Measurements from ENCODE around the gene ACBD7.

ACBD7 gene

GRCh38 chr10:15084502-15084922 lies 4.1 kb downstream of the ACBD7 start:
- peak; percentile 95 for DNase-seq (ENCODE audit: low read depth)
- no peaks in the 10 kb centered on the region for H3K36me3 ChIP-seq (ENCODE audit: control insufficient read depth, insufficient read depth, low read length, severe bottlenecking)
- no peaks in the 10 kb centered on the region for H3K9me3 ChIP-seq (ENCODE audit: control insufficient read depth, low read length)
- H3K4me1 ChIP-seq (ENCODE audit: control insufficient read depth, insufficient read depth, low read length) = peaks cover 14% of the 10 kb centered on the region
- peak overlapping the region; percentile 82 for H3K4me3 ChIP-seq (ENCODE audit: low read length)
- H3K9ac ChIP-seq (ENCODE audit: low read length) = peak overlapping the region; percentile 85
- H3K27me3 ChIP-seq (replicated peaks; ENCODE audit: control insufficient read depth, insufficient read depth, low read length) = no peaks in the 10 kb centered on the region

GRCh38 chr10:15083674-15084501 lies 4.7 kb downstream of the ACBD7 start:
- Histone ChIP-seq H3K9me3 (ENCODE audit: control insufficient read depth, low read length) (no peaks in the 10 kb centered on the region), H3K4me3 (ENCODE audit: low read length) (peak overlapping the region; percentile 82), H3K27me3 (replicated peaks; ENCODE audit: control insufficient read depth, insufficient read depth, low read length) (no peaks in the 10 kb centered on the region), H3K36me3 (ENCODE audit: control insufficient read depth, insufficient read depth, low read length, severe bottlenecking) (no peaks in the 10 kb centered on the region), H3K4me1 (ENCODE audit: control insufficient read depth, insufficient read depth, low read length) (peaks cover 14% of the 10 kb centered on the region), H3K9ac (ENCODE audit: low read length) (peak overlapping the region; percentile 85)
- DNase-seq (ENCODE audit: low read depth) = no peak

- Histone ChIP-seq H3K9ac (ENCODE audit: low read length) (no peak overlapping the region), H3K27me3 (replicated peaks; ENCODE audit: control insufficient read depth, insufficient read depth, low read length) (no peaks in the 10 kb centered on the region), H3K9me3 (ENCODE audit: control insufficient read depth, low read length) (no peaks in the 10 kb centered on the region), H3K36me3 (ENCODE audit: control insufficient read depth, insufficient read depth, low read length, severe bottlenecking) (no peaks in the 10 kb centered on the region), H3K4me3 (ENCODE audit: low read length) (no peak overlapping the region), H3K4me1 (ENCODE audit: control insufficient read depth, insufficient read depth, low read length) (no peaks in the 10 kb centered on the region)
- no peak for DNase-seq (ENCODE audit: low read depth)
These were observed 13.2 kb downstream of the ACBD7 start for GRCh38 chr10:15075421-15075820.

DNA sequence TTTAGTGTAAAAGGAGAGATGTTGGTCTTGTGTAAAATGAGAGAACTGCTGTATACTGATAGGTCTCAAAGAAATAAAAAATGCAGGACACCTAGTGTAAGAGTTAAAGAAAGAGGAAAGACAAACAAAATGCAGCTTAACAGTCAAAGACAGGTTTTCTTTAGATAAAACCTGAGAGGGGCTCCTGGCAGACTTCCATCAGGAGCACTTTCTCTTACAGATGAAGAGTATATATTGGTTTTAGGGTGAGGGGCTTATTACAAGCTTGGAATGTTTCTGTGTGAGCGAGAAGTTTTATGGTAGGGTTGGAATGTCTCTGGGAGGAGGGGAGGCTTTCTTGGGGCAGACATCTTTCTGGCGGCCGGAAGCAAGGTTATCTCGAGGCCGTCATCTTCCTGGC lies 16.2 kb downstream of the ACBD7 start:
- Histone ChIP-seq H3K9ac (ENCODE audit: low read length) (no peak overlapping the region), H3K4me3 (ENCODE audit: low read length) (no peak overlapping the region), H3K27me3 (replicated peaks; ENCODE audit: control insufficient read depth, insufficient read depth, low read length) (no peaks in the 10 kb centered on the region), H3K4me1 (ENCODE audit: control insufficient read depth, insufficient read depth, low read length) (peaks cover 5% of the 10 kb centered on the region), H3K36me3 (ENCODE audit: control insufficient read depth, insufficient read depth, low read length, severe bottlenecking) (no peaks in the 10 kb centered on the region), H3K9me3 (ENCODE audit: control insufficient read depth, low read length) (no peaks in the 10 kb centered on the region)
- no peak for DNase-seq (ENCODE audit: low read depth)

DNA sequence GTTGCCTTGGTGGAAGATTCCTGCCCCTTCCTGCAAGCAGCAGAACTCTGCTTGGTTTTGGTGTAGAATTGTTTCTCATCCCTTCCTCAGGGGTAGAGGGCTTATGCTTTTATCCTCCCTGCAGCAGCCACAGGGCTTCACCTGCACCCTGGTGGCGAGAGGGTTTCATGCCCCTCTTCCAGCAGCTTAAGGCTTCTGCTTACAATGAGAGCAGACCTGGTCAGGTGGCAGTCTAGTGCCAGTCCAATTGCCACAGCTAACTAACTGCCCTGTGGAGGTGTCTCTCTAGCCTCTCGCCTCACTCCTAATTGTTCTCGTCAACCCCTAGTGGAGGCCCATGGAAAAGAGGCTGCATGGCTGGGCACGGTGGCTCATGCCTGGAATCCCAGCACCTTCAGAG lies 19.3 kb downstream of the ACBD7 start:
- no peak for DNase-seq (ENCODE audit: low read depth)
- Histone ChIP-seq H3K36me3 (ENCODE audit: control insufficient read depth, insufficient read depth, low read length, severe bottlenecking) (no peaks in the 10 kb centered on the region), H3K9me3 (ENCODE audit: control insufficient read depth, low read length) (peaks cover 13% of the 10 kb centered on the region), H3K27me3 (replicated peaks; ENCODE audit: control insufficient read depth, insufficient read depth, low read length) (no peaks in the 10 kb centered on the region), H3K4me1 (ENCODE audit: control insufficient read depth, insufficient read depth, low read length) (peaks cover 5% of the 10 kb centered on the region), H3K9ac (ENCODE audit: low read length) (no peak overlapping the region), H3K4me3 (ENCODE audit: low read length) (no peak overlapping the region)

DNA sequence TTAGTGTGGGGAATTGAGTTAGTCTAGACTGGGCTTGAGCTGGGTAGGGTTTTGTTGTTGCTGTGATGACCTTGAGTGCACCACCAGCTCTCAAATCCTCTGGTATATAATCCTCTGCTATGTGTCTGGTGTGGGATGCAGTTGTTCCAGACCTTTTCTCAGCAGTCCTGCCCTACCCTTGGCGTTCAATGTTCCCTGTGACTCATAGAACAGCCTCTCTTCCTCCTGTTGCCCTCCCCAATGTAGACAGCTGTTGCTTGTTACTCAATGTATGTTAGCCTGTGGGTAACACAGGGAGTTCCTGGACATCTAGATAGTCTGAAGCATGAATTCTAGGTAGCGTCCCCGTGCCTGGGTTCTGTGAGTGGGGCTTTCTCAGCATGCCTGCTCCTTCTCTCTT lies 19.8 kb downstream of the ACBD7 start:
- DNase-seq (ENCODE audit: low read depth) = peak; percentile 94
- H3K9ac ChIP-seq (ENCODE audit: low read length) = no peak overlapping the region

GRCh38 chr10:15067154-15067553 lies 21.4 kb downstream of the ACBD7 start:
- Histone ChIP-seq H3K9ac (ENCODE audit: low read length) (no peak overlapping the region), H3K9me3 (ENCODE audit: control insufficient read depth, low read length) (peaks cover 15% of the 10 kb centered on the region), H3K27me3 (replicated peaks; ENCODE audit: control insufficient read depth, insufficient read depth, low read length) (no peaks in the 10 kb centered on the region), H3K4me1 (ENCODE audit: control insufficient read depth, insufficient read depth, low read length) (peaks cover 5% of the 10 kb centered on the region), H3K4me3 (ENCODE audit: low read length) (no peak overlapping the region), H3K36me3 (ENCODE audit: control insufficient read depth, insufficient read depth, low read length, severe bottlenecking) (no peaks in the 10 kb centered on the region)
- no peak for DNase-seq (ENCODE audit: low read depth)

More for the DNA sequence above, 19.8 kb downstream of the ACBD7 start:
- Histone ChIP-seq H3K27me3 (replicated peaks; ENCODE audit: control insufficient read depth, insufficient read depth, low read length) (no peaks in the 10 kb centered on the region), H3K4me1 (ENCODE audit: control insufficient read depth, insufficient read depth, low read length) (peaks cover 5% of the 10 kb centered on the region), H3K4me3 (ENCODE audit: low read length) (no peak overlapping the region), H3K36me3 (ENCODE audit: control insufficient read depth, insufficient read depth, low read length, severe bottlenecking) (no peaks in the 10 kb centered on the region), H3K9me3 (ENCODE audit: control insufficient read depth, low read length) (peaks cover 15% of the 10 kb centered on the region)

DNA sequence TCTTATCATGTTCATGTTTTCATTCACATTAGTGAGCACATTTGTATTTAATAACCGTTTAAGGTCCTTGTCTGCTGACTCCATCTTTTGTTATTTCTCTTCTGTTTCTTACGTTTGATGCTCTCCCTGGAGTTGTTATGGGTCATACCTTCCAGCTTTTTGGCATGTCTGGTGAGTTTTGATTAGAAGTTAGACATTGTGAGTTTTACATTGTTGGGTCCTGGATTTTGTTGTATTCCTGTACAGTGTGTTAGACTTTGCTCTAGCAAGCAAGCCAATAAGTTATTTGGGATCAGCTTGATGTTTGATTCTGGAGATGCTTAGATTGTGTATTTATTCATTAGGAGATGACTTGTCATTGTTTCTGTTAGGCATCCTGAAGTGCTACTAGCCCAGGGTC lies 27.9 kb downstream of the ACBD7 start:
- Histone ChIP-seq H3K36me3 (ENCODE audit: control insufficient read depth, insufficient read depth, low read length, severe bottlenecking) (no peaks in the 10 kb centered on the region), H3K9ac (ENCODE audit: low read length) (no peak overlapping the region), H3K9me3 (ENCODE audit: control insufficient read depth, low read length) (peaks cover 26% of the 10 kb centered on the region), H3K27me3 (replicated peaks; ENCODE audit: control insufficient read depth, insufficient read depth, low read length) (no peaks in the 10 kb centered on the region), H3K4me1 (ENCODE audit: control insufficient read depth, insufficient read depth, low read length) (no peaks in the 10 kb centered on the region), H3K4me3 (ENCODE audit: low read length) (no peak overlapping the region)
- no peak for DNase-seq (ENCODE audit: low read depth)

- Histone ChIP-seq H3K36me3 (ENCODE audit: control insufficient read depth, insufficient read depth, low read length, severe bottlenecking) (no peaks in the 10 kb centered on the region), H3K4me3 (ENCODE audit: low read length) (no peak overlapping the region), H3K9me3 (ENCODE audit: control insufficient read depth, low read length) (peaks cover 19% of the 10 kb centered on the region), H3K27me3 (replicated peaks; ENCODE audit: control insufficient read depth, insufficient read depth, low read length) (no peaks in the 10 kb centered on the region), H3K9ac (ENCODE audit: low read length) (no peak overlapping the region), H3K4me1 (ENCODE audit: control insufficient read depth, insufficient read depth, low read length) (no peaks in the 10 kb centered on the region)
- no peak for DNase-seq (ENCODE audit: low read depth)
These were observed 28.7 kb downstream of the ACBD7 start for GRCh38 chr10:15059914-15060313.

- H3K36me3 ChIP-seq (ENCODE audit: control insufficient read depth, insufficient read depth, low read length, severe bottlenecking) = no peaks in the 10 kb centered on the region
- no peak for DNase-seq (ENCODE audit: low read depth)
These were observed 29.9 kb downstream of the ACBD7 start for GRCh38 chr10:15058689-15059088.

DNA sequence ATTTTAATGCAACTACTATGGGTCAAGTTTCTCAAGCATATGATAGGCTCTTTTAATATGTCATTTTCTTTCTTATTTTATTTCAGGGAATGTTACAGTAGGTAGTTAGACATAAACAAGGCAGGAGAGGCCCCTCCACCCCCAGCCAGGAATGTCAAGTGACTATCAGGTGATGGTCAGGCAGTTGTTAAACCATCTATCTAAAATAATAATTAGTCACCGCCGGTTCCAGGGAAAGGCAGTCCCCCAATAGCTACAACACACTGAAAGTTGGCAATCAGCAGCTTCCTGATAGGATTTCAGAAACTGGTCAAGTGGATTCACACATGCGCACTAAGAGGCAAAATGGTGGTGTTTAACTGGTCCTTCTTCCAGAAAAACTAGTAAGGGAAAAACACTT lies 35.5 kb downstream of the ACBD7 start:
- H3K27me3 ChIP-seq (replicated peaks; ENCODE audit: control insufficient read depth, insufficient read depth, low read length) = no peaks in the 10 kb centered on the region
- no peak overlapping the region for H3K9ac ChIP-seq (ENCODE audit: low read length)
- H3K9me3 ChIP-seq (ENCODE audit: control insufficient read depth, low read length) = peaks cover 4% of the 10 kb centered on the region
- H3K4me1 ChIP-seq (ENCODE audit: control insufficient read depth, insufficient read depth, low read length) = no peaks in the 10 kb centered on the region
- no peak for DNase-seq (ENCODE audit: low read depth)
- no peak overlapping the region for H3K4me3 ChIP-seq (ENCODE audit: low read length)
- no peaks in the 10 kb centered on the region for H3K36me3 ChIP-seq (ENCODE audit: control insufficient read depth, insufficient read depth, low read length, severe bottlenecking)

More at GRCh38 chr10:15058689-15059088, 29.9 kb downstream of the ACBD7 start:
- no peak overlapping the region for H3K4me3 ChIP-seq (ENCODE audit: low read length)
- peaks cover 17% of the 10 kb centered on the region for H3K9me3 ChIP-seq (ENCODE audit: control insufficient read depth, low read length)
- no peaks in the 10 kb centered on the region for H3K27me3 ChIP-seq (replicated peaks; ENCODE audit: control insufficient read depth, insufficient read depth, low read length)
- no peak overlapping the region for H3K9ac ChIP-seq (ENCODE audit: low read length)
- H3K4me1 ChIP-seq (ENCODE audit: control insufficient read depth, insufficient read depth, low read length) = no peaks in the 10 kb centered on the region

GRCh38 chr10:15052121-15052520 lies 36.5 kb downstream of the ACBD7 start:
- DNase-seq (ENCODE audit: low read depth) = no peak
- peaks cover 1% of the 10 kb centered on the region for H3K4me1 ChIP-seq (ENCODE audit: control insufficient read depth, insufficient read depth, low read length)

More at GRCh38 chr10:15052121-15052520, 36.5 kb downstream of the ACBD7 start:
- Histone ChIP-seq H3K9me3 (ENCODE audit: control insufficient read depth, low read length) (peaks cover 4% of the 10 kb centered on the region), H3K27me3 (replicated peaks; ENCODE audit: control insufficient read depth, insufficient read depth, low read length) (no peaks in the 10 kb centered on the region), H3K36me3 (ENCODE audit: control insufficient read depth, insufficient read depth, low read length, severe bottlenecking) (no peaks in the 10 kb centered on the region), H3K4me3 (ENCODE audit: low read length) (no peak overlapping the region), H3K9ac (ENCODE audit: low read length) (no peak overlapping the region)
